ENCODE measurements around the gene FCMR.
A peak's percentile ranks its signal among the peaks of the same experiment; 100 is the strongest.

Gene FCMR

DNA sequence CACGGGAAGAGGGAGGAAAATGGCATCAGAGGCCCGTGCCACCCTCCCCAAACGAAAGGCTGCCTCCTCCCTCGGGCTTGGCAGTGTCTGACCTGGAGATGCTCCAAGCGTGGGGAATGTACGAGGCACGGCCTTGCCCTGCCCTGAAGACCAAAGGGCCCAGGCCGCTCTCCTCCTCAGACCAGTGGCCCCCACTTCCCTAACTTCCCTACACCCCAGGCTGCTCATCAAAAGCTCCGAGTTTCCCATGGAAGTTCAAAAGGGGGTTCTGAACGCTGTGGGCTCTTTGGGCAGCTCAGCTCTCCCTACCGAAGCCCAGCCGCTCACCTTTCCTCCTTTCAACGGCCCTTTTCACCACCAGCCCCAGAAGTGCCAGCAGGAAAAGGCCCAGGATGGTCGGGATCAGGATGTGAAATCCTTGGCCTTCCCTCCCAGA, 11.8 kb downstream of the FCMR start:
- Histone ChIP-seq H3K9ac (no peak overlapping the region), H3K27ac (no peak overlapping the region), H4K20me1 (ENCODE audit: insufficient read depth) (no peaks in the 10 kb centered on the region), H3K4me2 (no peak overlapping the region), H3K4me3 (IDR thresholded peaks at IDR 0.05; ENCODE audit: insufficient read depth, low read depth, low read length) (no peak overlapping the region), H2AFZ (ENCODE audit: low read depth) (peak overlapping the region; percentile 58; the same call in 1 of the 2 replicates), H3K4me1 (ENCODE audit: low read depth, poor library complexity, severe bottlenecking) (peaks cover 11% of the 10 kb centered on the region), H3K36me3 (ENCODE audit: insufficient read depth) (no peaks in the 10 kb centered on the region), H3K27me3 (ENCODE audit: insufficient read depth, low read depth) (peaks cover 13% of the 10 kb centered on the region; the same call in 1 of the 2 replicates), H3K79me2 (ENCODE audit: insufficient read depth, low read depth) (no peaks in the 10 kb centered on the region)
- TF ChIP-seq, protein P1, sequence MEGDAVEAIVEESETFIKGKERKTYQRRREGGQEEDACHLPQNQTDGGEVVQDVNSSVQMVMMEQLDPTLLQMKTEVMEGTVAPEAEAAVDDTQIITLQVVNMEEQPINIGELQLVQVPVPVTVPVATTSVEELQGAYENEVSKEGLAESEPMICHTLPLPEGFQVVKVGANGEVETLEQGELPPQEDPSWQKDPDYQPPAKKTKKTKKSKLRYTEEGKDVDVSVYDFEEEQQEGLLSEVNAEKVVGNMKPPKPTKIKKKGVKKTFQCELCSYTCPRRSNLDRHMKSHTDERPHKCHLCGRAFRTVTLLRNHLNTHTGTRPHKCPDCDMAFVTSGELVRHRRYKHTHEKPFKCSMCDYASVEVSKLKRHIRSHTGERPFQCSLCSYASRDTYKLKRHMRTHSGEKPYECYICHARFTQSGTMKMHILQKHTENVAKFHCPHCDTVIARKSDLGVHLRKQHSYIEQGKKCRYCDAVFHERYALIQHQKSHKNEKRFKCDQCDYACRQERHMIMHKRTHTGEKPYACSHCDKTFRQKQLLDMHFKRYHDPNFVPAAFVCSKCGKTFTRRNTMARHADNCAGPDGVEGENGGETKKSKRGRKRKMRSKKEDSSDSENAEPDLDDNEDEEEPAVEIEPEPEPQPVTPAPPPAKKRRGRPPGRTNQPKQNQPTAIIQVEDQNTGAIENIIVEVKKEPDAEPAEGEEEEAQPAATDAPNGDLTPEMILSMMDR (conservative IDR thresholded peaks at IDR 0.05; ENCODE audit: low read depth, low read length) = no peak

DNA sequence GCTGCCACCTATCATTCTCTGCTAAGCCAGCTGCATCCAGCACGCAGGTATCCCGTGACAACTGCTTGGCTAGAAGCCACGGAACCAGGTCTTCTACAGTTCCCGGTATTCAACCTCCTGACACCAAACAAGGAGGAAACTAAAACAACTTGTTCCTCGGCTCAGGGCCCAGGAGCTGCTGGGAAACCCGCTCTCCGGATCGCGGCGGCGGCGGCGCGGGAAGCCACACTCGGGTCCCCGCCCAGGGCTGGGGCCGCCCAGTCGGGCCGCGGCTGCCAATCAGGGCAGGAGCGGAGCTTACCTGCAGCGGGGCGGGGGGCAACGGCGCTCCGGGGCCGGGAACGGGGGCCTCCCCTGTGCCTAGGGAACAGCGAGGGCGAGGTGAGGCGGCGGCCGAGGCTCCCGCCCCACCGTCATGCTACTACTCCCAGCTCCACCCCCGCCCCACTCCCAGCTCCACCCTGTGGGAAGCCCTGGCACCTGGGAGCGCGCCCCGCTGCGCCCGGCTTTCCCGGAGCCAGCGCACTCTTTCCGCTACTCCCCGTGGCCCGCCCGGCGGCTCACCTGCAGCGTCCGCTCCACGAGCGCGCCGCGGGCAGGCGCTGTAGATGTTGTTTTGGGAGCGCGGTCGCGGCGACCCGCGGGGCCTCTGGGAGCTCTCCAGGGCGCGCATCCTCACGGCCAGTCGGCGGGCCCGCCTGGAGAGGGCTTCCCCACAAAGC, 12.4 kb downstream of the FCMR start:
- no peaks in the 10 kb centered on the region for H3K79me2 ChIP-seq (ENCODE audit: insufficient read depth, low read depth)
- H3K4me2 ChIP-seq = peak overlapping the region; percentile 18; the same call in 1 of the 2 replicates
- no peak overlapping the region for H3K4me3 ChIP-seq (IDR thresholded peaks at IDR 0.05; ENCODE audit: insufficient read depth, low read depth, low read length)
- peaks cover 13% of the 10 kb centered on the region; the same call in 1 of the 2 replicates for H3K27me3 ChIP-seq (ENCODE audit: insufficient read depth, low read depth)
- no peak overlapping the region for H3K9ac ChIP-seq
- peak overlapping the region; percentile 58; the same call in 1 of the 2 replicates for H2AFZ ChIP-seq (ENCODE audit: low read depth)
- TF ChIP-seq, protein P1 (conservative IDR thresholded peaks at IDR 0.05; ENCODE audit: low read depth, low read length) = no peak
- H4K20me1 ChIP-seq (ENCODE audit: insufficient read depth) = no peaks in the 10 kb centered on the region
- peaks cover 11% of the 10 kb centered on the region for H3K4me1 ChIP-seq (ENCODE audit: low read depth, poor library complexity, severe bottlenecking)
- no peaks in the 10 kb centered on the region for H3K36me3 ChIP-seq (ENCODE audit: insufficient read depth)
- H3K27ac ChIP-seq = no peak overlapping the region

DNA sequence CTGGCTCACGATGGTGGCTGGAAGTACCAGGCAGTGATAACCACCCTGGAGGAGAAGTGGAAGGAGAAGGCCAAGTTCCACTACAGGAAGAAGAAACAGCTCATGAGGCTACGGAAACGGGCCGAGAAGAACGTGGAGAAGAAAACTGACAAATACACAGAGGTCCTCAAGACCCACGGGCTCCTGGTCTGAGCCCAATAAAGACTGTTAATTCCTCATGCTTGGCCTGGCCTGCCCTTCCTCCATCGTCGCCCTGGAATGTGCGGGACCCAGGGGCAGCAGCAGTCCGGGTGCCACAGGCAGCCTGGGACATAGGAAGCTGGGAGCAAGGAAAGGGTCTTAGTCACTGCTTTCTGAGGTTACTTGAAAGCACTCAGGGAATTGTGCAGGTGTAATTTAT, 13.7 kb downstream of the FCMR start:
- H3K27me3 ChIP-seq (ENCODE audit: insufficient read depth, low read depth) = peaks cover 13% of the 10 kb centered on the region; the same call in 1 of the 2 replicates
- H3K79me2 ChIP-seq (ENCODE audit: insufficient read depth, low read depth) = no peaks in the 10 kb centered on the region
- peaks cover 11% of the 10 kb centered on the region for H3K4me1 ChIP-seq (ENCODE audit: low read depth, poor library complexity, severe bottlenecking)
- H3K36me3 ChIP-seq (ENCODE audit: insufficient read depth) = no peaks in the 10 kb centered on the region
- no peak overlapping the region for H3K4me3 ChIP-seq (IDR thresholded peaks at IDR 0.05; ENCODE audit: insufficient read depth, low read depth, low read length)
- H3K4me2 ChIP-seq = no peak overlapping the region
- TF ChIP-seq, protein P1 (conservative IDR thresholded peaks at IDR 0.05; ENCODE audit: low read depth, low read length) = no peak
- H3K27ac ChIP-seq = no peak overlapping the region
- H3K9ac ChIP-seq = no peak overlapping the region
- H2AFZ ChIP-seq (ENCODE audit: low read depth) = no peak overlapping the region
- no peaks in the 10 kb centered on the region for H4K20me1 ChIP-seq (ENCODE audit: insufficient read depth)

DNA sequence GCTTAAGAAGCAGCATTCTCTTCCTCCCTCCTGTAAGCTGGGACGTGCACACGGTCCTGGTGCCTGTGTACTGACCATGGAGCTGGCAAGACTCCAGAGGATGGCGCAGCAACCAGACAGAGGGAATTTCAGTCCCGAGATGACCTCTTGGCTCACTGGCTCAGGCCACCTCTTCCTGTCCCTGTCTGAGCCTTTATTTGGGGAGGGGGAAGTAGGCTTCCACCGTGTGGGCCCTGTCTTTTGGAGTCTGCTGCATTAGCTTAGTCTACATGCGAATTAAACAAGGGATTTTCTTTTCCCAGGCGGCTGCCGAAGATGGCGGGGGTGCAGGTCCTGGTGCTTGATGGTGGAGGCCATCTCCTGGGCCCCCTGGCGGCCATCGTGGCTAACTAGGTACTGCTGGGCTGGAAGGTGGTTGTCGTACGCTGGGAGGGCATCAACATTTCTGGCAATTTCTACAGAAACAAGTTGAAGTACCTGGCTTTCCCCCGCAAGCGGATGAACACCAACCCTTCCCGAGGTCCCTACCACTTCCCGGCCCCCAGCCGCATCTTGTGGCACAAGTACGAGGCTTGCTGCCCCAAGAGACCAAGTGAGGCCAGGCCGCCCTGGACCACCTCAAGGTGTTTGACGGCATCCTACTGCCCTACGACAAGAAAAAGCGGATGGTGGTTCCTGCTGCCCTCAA, 14.3 kb downstream of the FCMR start:
- no peaks in the 10 kb centered on the region for H3K36me3 ChIP-seq (ENCODE audit: insufficient read depth)
- peaks cover 11% of the 10 kb centered on the region for H3K4me1 ChIP-seq (ENCODE audit: low read depth, poor library complexity, severe bottlenecking)
- TF ChIP-seq, protein P1 (conservative IDR thresholded peaks at IDR 0.05; ENCODE audit: low read depth, low read length) = peak; percentile 42
- H3K27me3 ChIP-seq (ENCODE audit: insufficient read depth, low read depth) = peaks cover 13% of the 10 kb centered on the region; the same call in 1 of the 2 replicates
- H3K27ac ChIP-seq = no peak overlapping the region
- H2AFZ ChIP-seq (ENCODE audit: low read depth) = no peak overlapping the region
- H3K4me3 ChIP-seq (IDR thresholded peaks at IDR 0.05; ENCODE audit: insufficient read depth, low read depth, low read length) = no peak overlapping the region
- no peak overlapping the region for H3K4me2 ChIP-seq
- H4K20me1 ChIP-seq (ENCODE audit: insufficient read depth) = no peaks in the 10 kb centered on the region
- no peak overlapping the region for H3K9ac ChIP-seq
- H3K79me2 ChIP-seq (ENCODE audit: insufficient read depth, low read depth) = no peaks in the 10 kb centered on the region

Data from KMS-11 (cell line).